Measurements from ENCODE around the gene MUSTN1.

MUSTN1 gene

DNA sequence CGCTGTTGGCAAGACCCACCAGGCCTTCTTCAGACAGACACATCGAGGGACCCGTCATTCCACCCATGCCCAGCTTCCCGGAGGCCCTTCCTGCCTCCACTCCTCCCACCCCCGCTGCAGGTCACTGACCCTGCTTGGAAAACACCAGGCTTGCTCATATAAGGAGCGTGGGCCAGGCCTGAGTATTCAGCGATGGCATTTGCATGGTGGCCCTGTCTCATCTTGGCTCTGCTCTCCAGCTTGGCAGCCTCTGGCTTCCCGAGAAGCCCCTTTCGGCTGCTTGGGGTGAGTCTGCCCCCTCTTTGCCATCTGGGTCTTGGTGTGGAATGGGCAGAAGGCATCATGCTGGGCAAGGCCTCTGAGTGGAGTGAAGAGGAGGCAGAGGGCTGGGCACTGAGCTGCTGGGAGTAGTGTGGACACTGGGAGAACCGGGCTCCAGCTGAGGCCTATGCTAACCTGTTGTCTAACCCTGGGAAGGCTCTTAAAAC lies 40.2 kb downstream of the MUSTN1 start, which contains the start of gene ITIH3:
Gene ITIH3 (plus strand): TSS at position 185 of the 488 bp plus-strand sequence. CDS start 8 bp downstream, at position 193.
- TF ChIP-seq CTCF (IDR thresholded peaks at IDR 0.05; ENCODE audit: insufficient read depth, low read depth, low read length, missing control alignments): no peak
- no peak for DNase-seq (ENCODE audit: low read depth)
- no peak within 1 kb of the TSS for H3K4me3 ChIP-seq (ENCODE audit: low read depth, low read length)

DNA sequence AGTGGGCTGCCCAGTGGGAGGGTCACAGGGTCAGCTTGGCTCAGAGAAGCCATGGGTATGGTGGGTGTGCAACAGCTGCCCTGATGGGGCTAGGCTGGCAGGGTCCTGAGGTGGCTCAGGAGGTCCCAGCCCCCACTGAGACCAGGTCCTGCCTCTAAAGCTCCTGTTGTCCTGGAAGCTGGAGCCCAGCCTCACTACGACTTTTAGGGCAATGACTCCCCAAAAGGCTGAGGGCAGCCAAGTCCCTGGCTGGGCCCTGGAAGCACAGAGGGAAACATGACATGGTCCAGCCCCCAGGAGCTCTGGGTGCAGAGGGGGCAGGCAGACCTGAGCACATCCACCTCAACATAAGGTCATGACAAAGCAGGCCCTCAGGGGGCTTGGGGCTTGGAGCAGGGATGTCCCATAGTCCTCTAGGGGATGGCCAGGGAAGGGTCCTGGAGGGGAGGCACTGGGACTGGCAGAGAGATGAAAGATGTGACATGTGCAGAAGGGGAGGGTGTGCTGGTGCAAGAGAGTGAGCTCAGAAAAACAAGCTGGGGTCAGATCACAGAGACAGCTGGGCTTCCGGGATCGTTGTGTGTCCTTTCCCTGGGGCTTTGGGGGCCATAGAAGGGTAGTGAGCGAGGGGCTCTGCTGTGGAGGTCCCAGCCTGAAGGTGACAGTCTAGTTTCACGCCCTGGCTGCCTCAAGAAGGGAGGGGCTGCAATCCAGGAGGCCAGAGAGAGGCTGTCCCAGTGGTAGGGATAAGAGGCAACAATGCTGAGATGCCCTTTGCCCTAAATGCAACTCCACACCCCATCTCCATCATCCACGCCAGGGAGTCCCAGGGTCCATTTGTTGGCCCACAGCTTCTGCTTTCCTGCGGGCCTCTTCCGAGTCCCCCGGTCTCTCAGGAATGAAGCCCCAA lies 40.9 kb downstream of the MUSTN1 start:
- no peak overlapping the region for H3K4me3 ChIP-seq (ENCODE audit: low read depth, low read length)
- no peak for DNase-seq (ENCODE audit: low read depth)
- no peak for TF ChIP-seq CTCF (IDR thresholded peaks at IDR 0.05; ENCODE audit: insufficient read depth, low read depth, low read length, missing control alignments)

GRCh38 chr3:52792961-52793695 lies 41.7 kb downstream of the MUSTN1 start:
- no peak overlapping the region for H3K4me3 ChIP-seq (ENCODE audit: low read depth, low read length)
- DNase-seq (ENCODE audit: low read depth): no peak
- TF ChIP-seq CTCF (IDR thresholded peaks at IDR 0.05; ENCODE audit: insufficient read depth, low read depth, low read length, missing control alignments): no peak

GRCh38 chr3:52792413-52792812 lies 42.4 kb downstream of the MUSTN1 start:
- TF ChIP-seq CTCF (IDR thresholded peaks at IDR 0.05; ENCODE audit: insufficient read depth, low read depth, low read length, missing control alignments): peak; percentile 46
- H3K4me3 ChIP-seq (ENCODE audit: low read depth, low read length): no peak overlapping the region
- no peak for DNase-seq (ENCODE audit: low read depth)

DNA sequence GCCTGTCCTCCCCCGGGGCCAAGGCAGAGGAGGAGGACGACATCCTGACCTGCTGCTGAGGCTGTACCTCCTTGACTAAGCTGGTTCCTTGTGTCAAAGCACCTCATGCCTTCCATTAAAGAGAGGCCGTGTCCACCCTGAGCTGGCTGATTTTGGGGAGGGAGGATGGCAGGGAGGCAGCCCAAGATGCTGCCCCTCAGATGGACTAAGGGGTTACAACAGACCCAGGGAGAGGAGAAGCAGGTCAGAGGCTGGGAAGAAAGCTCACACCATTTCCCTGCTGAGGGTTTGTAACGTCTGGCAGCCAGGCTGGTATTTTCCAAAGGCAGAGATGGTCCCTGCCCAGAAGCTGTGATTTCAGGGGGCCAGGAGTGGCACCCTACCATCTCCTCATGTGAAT lies 42.9 kb downstream of the MUSTN1 start:
- TF ChIP-seq CTCF (IDR thresholded peaks at IDR 0.05; ENCODE audit: insufficient read depth, low read depth, low read length, missing control alignments): no peak
- no peak for DNase-seq (ENCODE audit: low read depth)
- H3K4me3 ChIP-seq (ENCODE audit: low read depth, low read length): no peak overlapping the region

GRCh38 chr3:52791366-52791765 lies 43.5 kb downstream of the MUSTN1 start:
- H3K4me3 ChIP-seq (ENCODE audit: low read depth, low read length): no peak overlapping the region
- no peak for TF ChIP-seq CTCF (IDR thresholded peaks at IDR 0.05; ENCODE audit: insufficient read depth, low read depth, low read length, missing control alignments)
- DNase-seq (ENCODE audit: low read depth): no peak

Data from GM12865 (cell line).